ENCODE measurements around the gene TPPP. TPM values are rescaled to one million over a fixed set of nuclear protein-coding genes. Genes with fewer than 3 reads are reported as not detected.

Gene TPPP
- total and polyA plus RNA-seq, 2 experiments from 2014 or later: 0.48 to 1.4 TPM

DNA sequence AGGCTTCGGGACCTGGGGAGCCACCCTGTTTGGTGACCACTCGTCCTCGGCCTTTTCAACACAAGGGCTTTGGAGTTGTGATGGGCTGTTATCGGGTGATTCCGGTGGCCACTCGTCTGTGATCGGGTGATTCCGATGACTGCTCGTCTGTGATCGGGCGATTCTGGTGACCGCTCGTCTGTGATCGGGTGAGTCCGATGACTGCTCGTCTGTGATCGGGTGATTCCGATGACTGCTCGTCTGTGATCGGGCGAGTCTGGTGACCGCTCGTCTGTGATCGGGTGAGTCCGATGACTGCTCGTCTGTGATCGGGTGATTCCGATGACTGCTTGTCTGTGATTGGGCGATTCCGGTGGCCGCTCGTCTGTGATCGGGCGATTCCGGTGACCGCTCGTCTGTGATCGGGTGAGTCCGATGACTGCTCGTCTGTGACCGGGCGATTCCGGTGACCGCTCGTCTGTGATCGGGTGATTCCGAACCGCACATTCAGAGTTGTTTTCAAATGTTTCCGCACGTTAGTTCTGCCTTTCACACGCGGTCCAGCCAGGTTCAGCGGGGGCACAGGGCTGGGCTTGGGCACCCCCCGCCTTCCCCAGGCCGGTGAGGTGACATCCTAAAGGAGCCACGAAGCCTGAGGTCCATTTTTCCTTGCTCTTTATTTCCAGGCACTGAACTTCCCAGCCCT, 30.3 kb downstream of the TPPP start:
- H3K4me1 Mint-ChIP-seq: no peaks in the 10 kb centered on the region; the same call in 2 of the 3 replicates
- H3K27ac Mint-ChIP-seq: no peak overlapping the region
- no peaks in the 10 kb centered on the region for H3K79me2 ChIP-seq (replicated peaks; ENCODE audit: insufficient read depth)
- no peaks in the 10 kb centered on the region for H3F3A ChIP-seq (replicated peaks; ENCODE audit: low read depth)
- no peaks in the 10 kb centered on the region for H3K4me1 ChIP-seq (ENCODE audit: insufficient read depth)
- peaks cover 5% of the 10 kb centered on the region for H3K27me3 Mint-ChIP-seq (ENCODE audit: insufficient read depth, low read depth, poor library complexity)
- peaks cover 45% of the 10 kb centered on the region for H3K36me3 Mint-ChIP-seq (ENCODE audit: low read depth)
- H4K20me1 ChIP-seq (replicated peaks; ENCODE audit: insufficient read depth): no peaks in the 10 kb centered on the region; the same call in 1 of the 2 replicates
- H3K36me3 ChIP-seq (ENCODE audit: insufficient read depth): peaks cover 6% of the 10 kb centered on the region; the same call in 1 of the 2 replicates
- H3K27ac ChIP-seq (ENCODE audit: low read depth): no peak overlapping the region
- no peaks in the 10 kb centered on the region for H3K9me2 ChIP-seq (ENCODE audit: insufficient read depth)
- no peak overlapping the region for H3K4me3 ChIP-seq
- no peaks in the 10 kb centered on the region for H3K27me3 ChIP-seq (ENCODE audit: insufficient read depth)
- H3K4me2 ChIP-seq: no peak overlapping the region
- no peaks in the 10 kb centered on the region; the same call in 2 of the 3 replicates for H3K9me3 Mint-ChIP-seq
- H2AFZ ChIP-seq: no peak overlapping the region
- DNase-seq (ENCODE audit: low spot score) (no peak), ATAC-seq (no peak)
- TF ChIP-seq POLR2AphosphoS5 (IDR thresholded peaks at IDR 0.05; ENCODE audit: low read depth) (no peak), CREB1 (CRISPR knock-in tag; IDR thresholded peaks at IDR 0.05; ENCODE audit: low read depth) (no peak)
- TF ChIP-seq, protein P1, sequence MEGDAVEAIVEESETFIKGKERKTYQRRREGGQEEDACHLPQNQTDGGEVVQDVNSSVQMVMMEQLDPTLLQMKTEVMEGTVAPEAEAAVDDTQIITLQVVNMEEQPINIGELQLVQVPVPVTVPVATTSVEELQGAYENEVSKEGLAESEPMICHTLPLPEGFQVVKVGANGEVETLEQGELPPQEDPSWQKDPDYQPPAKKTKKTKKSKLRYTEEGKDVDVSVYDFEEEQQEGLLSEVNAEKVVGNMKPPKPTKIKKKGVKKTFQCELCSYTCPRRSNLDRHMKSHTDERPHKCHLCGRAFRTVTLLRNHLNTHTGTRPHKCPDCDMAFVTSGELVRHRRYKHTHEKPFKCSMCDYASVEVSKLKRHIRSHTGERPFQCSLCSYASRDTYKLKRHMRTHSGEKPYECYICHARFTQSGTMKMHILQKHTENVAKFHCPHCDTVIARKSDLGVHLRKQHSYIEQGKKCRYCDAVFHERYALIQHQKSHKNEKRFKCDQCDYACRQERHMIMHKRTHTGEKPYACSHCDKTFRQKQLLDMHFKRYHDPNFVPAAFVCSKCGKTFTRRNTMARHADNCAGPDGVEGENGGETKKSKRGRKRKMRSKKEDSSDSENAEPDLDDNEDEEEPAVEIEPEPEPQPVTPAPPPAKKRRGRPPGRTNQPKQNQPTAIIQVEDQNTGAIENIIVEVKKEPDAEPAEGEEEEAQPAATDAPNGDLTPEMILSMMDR (conservative IDR thresholded peaks at IDR 0.05; ENCODE audit: low read depth in 2 of 2): no peak
- TF ChIP-seq, protein P2, sequence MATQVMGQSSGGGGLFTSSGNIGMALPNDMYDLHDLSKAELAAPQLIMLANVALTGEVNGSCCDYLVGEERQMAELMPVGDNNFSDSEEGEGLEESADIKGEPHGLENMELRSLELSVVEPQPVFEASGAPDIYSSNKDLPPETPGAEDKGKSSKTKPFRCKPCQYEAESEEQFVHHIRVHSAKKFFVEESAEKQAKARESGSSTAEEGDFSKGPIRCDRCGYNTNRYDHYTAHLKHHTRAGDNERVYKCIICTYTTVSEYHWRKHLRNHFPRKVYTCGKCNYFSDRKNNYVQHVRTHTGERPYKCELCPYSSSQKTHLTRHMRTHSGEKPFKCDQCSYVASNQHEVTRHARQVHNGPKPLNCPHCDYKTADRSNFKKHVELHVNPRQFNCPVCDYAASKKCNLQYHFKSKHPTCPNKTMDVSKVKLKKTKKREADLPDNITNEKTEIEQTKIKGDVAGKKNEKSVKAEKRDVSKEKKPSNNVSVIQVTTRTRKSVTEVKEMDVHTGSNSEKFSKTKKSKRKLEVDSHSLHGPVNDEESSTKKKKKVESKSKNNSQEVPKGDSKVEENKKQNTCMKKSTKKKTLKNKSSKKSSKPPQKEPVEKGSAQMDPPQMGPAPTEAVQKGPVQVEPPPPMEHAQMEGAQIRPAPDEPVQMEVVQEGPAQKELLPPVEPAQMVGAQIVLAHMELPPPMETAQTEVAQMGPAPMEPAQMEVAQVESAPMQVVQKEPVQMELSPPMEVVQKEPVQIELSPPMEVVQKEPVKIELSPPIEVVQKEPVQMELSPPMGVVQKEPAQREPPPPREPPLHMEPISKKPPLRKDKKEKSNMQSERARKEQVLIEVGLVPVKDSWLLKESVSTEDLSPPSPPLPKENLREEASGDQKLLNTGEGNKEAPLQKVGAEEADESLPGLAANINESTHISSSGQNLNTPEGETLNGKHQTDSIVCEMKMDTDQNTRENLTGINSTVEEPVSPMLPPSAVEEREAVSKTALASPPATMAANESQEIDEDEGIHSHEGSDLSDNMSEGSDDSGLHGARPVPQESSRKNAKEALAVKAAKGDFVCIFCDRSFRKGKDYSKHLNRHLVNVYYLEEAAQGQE (IDR thresholded peaks at IDR 0.05; ENCODE audit: unreplicated experiment): no peak
- TF ChIP-seq, protein P3, sequence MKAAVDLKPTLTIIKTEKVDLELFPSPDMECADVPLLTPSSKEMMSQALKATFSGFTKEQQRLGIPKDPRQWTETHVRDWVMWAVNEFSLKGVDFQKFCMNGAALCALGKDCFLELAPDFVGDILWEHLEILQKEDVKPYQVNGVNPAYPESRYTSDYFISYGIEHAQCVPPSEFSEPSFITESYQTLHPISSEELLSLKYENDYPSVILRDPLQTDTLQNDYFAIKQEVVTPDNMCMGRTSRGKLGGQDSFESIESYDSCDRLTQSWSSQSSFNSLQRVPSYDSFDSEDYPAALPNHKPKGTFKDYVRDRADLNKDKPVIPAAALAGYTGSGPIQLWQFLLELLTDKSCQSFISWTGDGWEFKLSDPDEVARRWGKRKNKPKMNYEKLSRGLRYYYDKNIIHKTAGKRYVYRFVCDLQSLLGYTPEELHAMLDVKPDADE (IDR thresholded peaks at IDR 0.05): no peak
- TF ChIP-seq, protein P4, sequence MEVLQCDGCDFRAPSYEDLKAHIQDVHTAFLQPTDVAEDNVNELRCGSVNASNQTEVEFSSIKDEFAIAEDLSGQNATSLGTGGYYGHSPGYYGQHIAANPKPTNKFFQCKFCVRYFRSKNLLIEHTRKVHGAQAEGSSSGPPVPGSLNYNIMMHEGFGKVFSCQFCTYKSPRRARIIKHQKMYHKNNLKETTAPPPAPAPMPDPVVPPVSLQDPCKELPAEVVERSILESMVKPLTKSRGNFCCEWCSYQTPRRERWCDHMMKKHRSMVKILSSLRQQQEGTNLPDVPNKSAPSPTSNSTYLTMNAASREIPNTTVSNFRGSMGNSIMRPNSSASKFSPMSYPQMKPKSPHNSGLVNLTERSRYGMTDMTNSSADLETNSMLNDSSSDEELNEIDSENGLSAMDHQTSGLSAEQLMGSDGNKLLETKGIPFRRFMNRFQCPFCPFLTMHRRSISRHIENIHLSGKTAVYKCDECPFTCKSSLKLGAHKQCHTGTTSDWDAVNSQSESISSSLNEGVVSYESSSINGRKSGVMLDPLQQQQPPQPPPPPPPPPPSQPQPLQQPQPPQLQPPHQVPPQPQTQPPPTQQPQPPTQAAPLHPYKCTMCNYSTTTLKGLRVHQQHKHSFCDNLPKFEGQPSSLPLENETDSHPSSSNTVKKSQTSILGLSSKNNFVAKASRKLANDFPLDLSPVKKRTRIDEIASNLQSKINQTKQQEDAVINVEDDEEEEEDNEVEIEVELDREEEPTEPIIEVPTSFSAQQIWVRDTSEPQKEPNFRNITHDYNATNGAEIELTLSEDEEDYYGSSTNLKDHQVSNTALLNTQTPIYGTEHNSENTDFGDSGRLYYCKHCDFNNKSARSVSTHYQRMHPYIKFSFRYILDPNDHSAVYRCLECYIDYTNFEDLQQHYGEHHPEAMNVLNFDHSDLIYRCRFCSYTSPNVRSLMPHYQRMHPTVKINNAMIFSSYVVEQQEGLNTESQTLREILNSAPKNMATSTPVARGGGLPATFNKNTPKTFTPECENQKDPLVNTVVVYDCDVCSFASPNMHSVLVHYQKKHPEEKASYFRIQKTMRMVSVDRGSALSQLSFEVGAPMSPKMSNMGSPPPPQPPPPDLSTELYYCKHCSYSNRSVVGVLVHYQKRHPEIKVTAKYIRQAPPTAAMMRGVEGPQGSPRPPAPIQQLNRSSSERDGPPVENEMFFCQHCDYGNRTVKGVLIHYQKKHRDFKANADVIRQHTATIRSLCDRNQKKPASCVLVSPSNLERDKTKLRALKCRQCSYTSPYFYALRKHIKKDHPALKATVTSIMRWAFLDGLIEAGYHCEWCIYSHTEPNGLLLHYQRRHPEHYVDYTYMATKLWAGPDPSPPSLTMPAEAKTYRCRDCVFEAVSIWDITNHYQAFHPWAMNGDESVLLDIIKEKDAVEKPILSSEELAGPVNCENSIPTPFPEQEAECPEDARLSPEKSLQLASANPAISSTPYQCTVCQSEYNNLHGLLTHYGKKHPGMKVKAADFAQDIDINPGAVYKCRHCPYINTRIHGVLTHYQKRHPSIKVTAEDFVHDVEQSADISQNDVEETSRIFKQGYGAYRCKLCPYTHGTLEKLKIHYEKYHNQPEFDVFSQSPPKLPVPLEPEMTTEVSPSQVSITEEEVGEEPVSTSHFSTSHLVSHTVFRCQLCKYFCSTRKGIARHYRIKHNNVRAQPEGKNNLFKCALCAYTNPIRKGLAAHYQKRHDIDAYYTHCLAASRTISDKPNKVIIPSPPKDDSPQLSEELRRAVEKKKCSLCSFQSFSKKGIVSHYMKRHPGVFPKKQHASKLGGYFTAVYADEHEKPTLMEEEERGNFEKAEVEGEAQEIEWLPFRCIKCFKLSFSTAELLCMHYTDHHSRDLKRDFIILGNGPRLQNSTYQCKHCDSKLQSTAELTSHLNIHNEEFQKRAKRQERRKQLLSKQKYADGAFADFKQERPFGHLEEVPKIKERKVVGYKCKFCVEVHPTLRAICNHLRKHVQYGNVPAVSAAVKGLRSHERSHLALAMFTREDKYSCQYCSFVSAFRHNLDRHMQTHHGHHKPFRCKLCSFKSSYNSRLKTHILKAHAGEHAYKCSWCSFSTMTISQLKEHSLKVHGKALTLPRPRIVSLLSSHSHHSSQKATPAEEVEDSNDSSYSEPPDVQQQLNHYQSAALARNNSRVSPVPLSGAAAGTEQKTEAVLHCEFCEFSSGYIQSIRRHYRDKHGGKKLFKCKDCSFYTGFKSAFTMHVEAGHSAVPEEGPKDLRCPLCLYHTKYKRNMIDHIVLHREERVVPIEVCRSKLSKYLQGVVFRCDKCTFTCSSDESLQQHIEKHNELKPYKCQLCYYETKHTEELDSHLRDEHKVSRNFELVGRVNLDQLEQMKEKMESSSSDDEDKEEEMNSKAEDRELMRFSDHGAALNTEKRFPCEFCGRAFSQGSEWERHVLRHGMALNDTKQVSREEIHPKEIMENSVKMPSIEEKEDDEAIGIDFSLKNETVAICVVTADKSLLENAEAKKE (CRISPR knock-in tag; IDR thresholded peaks at IDR 0.05): no peak
- H3K4me3 Mint-ChIP-seq: no peak overlapping the region

Measured in GM23338 (cell line).